Cardiac septum (tissue), 1 donor: ENCODE data around the gene TNPO1. TPM values are rescaled to one million over a fixed set of nuclear protein-coding genes. Genes with fewer than 3 reads are reported as not detected.

Experiments used
- DNase-seq: peaks from one replicate; pipeline ENCODE4 v3.0.0-alpha.2; 2020; ENCODE audit warnings: low spot score
- intact Hi-C: fragments of 100-400 bp; cut with DNase I; formaldehyde crosslinking; loops from one replicate; pipeline ENCODE4 v1.14.0; 2022
- microRNA-seq: library from miRNA; unstranded; fragments of <30 nt; microRNA quantifications from one replicate; pipeline ENCODE4 v1.2.0, GENCODE V29; 2020
- total RNA-seq: library from RNA; stranded (reverse); fragmentation: NEBNext Ultra II Directional; extraction: Animal tissue kit (Norgen Biotek cat#: 25700); gene quantifications from one replicate; pipeline ENCODE4 v1.2.1, GENCODE V29; 2021
- donor health status: DM: no; HTN: no; CAD: no.

TNPO1 gene
- total RNA-seq, 1 donor from 2014 or later, result 68.8 TPM

- intact Hi-C loops, result loop anchor here (2.0 to 5.0 kb wide), 2 partner anchors 108 to 138 kb away; partner anchors contain the start of gene TNPO1
- peak; percentile 85 for DNase-seq
These were observed 138.8 kb downstream of the TNPO1 start for GRCh38 chr5:72955143-72955767.

GRCh38 chr5:72955768-72956323 is 139.4 kb downstream of the TNPO1 start, which contains the start of gene FCHO2:
Gene FCHO2, plus strand, starts transcription at chr5:72956041. Its CDS starts 56 bp downstream, at chr5:72956097.
- intact Hi-C loops, result loop anchor here (2.0 to 5.0 kb wide), 2 partner anchors 109 to 139 kb away; partner anchors contain the start of gene TNPO1

GRCh38 chr5:72956324-72957140 is 140.1 kb downstream of the TNPO1 start:
- intact Hi-C loops, result loop anchor here (5.0 kb wide), 1 partner anchor 109 kb away; no protein-coding TSS in a partner anchor
- DNase-seq, result peak; percentile 78

More at GRCh38 chr5:72955768-72956323, 139.4 kb downstream of the TNPO1 start, which contains the start of gene FCHO2:
- DNase-seq, result peak; percentile 100

GRCh38 chr5:72957337-72957736 is 140.9 kb downstream of the TNPO1 start:
- no peak for DNase-seq
- intact Hi-C loops, result loop anchor here (5.0 kb wide), 1 partner anchor 110 kb away; no protein-coding TSS in a partner anchor

GRCh38 chr5:72959257-72959656 is 142.8 kb downstream of the TNPO1 start:
- no peak for DNase-seq
- intact Hi-C loops, result loop anchor here (5.0 kb wide), 1 partner anchor 112 kb away; no protein-coding TSS in a partner anchor

Small RNAs within 50 kb of the gene (microRNA-seq; reads per million reads assigned to microRNA genes)
- not detected for gene MIR4804

Other genes with a start within 250 kb of the TNPO1 start
- 15.5 TPM for gene FCHO2, start 139.4 kb downstream of the TNPO1 start, total RNA-seq